Gastroesophageal sphincter (tissue), 4 donors: ENCODE data around the gene WWTR1. TPM values are rescaled to one million over a fixed set of nuclear protein-coding genes. Genes with fewer than 3 reads are reported as not detected.

Experiments
- ATAC-seq: fragments of 150-250 bp; one replicate; pipeline ENCODE4 v1.9.1; 2016; ENCODE audit warnings: mild to moderate bottlenecking, moderate library complexity
- H3K27ac ChIP-seq, 4 donors: fragments of 200-600 bp; sonication (generic) in 3 of 4; 1 replicate in 3 of 4; 2 replicates in 1 of 4; pipeline ENCODE4 v1.5.1; 2016 to 2019
- H3K27me3 ChIP-seq: fragments of 200-600 bp; sonication (generic); one replicate; pipeline ENCODE4 v1.5.1; 2019
- H3K36me3 ChIP-seq, 2 donors: fragments of 200-600 bp; sonication (generic); one replicate each; pipeline ENCODE4 v1.5.1; 2019; ENCODE audit warnings: control low read depth in 1 of 2
- H3K4me1 ChIP-seq, 3 donors: fragments of 200-600 bp; sonication (generic); 1 replicate in 2 of 3; 2 replicates in 1 of 3; pipeline ENCODE4 v1.5.1; 2016 to 2019; ENCODE audit warnings: control low read depth in 2 of 3
- H3K4me3 ChIP-seq, 2 donors: fragments of 200-600 bp; sonication (generic); one replicate each; pipeline ENCODE4 v1.5.1; 2019; ENCODE audit warnings: mild to moderate bottlenecking in 1 of 2, moderate library complexity in 1 of 2
- H3K9me3 ChIP-seq, 3 donors: fragments of 200-600 bp; sonication (generic); one replicate each; pipeline ENCODE4 v1.5.1; 2017 to 2019; ENCODE audit warnings: control low read depth in 2 of 3
- CTCF ChIP-seq, 4 experiments: fragments of 200-600 bp in 2 of 4; fragments of 450-650 bp in 2 of 4; sonication (generic) in 1 of 4; IDR thresholded peaks; one replicate each; pipeline ENCODE4 v1.5.1; 2017 to 2019; ENCODE audit warnings: antibody characterized with exemption in 4 of 4, mild to moderate bottlenecking in 2 of 4, moderate library complexity in 2 of 4
- EP300 ChIP-seq: sonication (generic); formaldehyde crosslinking; IDR thresholded peaks from one replicate; pipeline ENCODE4 v1.6.1; 2017; ENCODE audit warnings: antibody characterized with exemption, mild to moderate bottlenecking
- POLR2A ChIP-seq, 2 donors: fragments of 450-650 bp; IDR thresholded peaks; one replicate each; pipeline ENCODE4 v1.6.1; 2017; ENCODE audit warnings: antibody characterized with exemption in 2 of 2, mild to moderate bottlenecking in 2 of 2, moderate library complexity in 1 of 2
- POLR2AphosphoS5 ChIP-seq: sonication (generic); formaldehyde crosslinking; IDR thresholded peaks from one replicate; pipeline ENCODE4 v1.6.1; 2017; ENCODE audit warnings: antibody characterized with exemption
- WGBS, 2 donors: methylation state at CpG; one replicate each; pipeline ENCODE4 v1.1.5; 2018; ENCODE audit warnings: low coverage in 1 of 2; 5-methylcytosine and 5-hydroxymethylcytosine counted together
- total RNA-seq, 4 donors: library from RNA; depleted of rRNA; stranded (reverse); fragments of >200 nt; gene quantifications; one replicate each; pipeline ENCODE4 v1.1.0, GENCODE V29; 2016

Gene WWTR1
- total RNA-seq, 4 donors from 2014 or later = 239 to 482 (median 321) TPM

DNA sequence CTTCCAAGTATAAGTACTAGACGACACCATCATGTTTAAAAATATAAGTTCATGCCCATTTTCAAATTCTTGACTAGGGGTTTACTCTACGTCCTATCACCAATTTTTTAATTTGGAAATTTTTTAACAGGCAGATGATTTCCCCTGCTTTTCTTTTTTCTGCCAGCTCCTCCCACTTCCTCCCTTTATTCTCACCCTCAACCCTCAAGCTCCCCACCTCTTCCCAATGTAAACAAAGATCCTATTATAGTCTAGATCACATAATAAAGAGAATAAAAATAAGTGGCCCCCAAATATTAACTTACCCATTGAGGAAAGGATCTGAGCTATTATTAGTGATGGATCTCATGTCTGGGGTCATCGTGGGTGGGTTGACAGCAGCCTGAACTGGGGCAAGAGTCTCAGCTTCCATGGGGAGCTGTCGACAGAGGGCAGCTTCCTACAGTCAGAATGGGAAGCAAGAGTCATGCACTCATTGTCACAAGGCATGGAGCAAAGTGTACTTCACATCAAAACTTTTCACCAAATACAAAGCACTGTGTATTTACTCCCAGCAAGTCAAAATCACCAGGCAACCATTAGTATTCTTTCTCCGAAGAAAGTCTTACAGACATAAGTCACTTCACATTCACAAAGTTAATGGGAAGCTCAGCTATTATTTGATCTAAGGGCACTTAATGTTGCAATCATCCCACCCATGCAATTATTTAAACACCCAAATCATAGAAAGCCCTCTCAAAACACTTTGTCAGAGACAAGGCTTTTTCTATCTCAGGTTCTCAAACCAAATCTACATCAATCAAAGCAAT, 130.1 kb downstream of the WWTR1 start:
- Histone ChIP-seq H3K4me1 (peaks cover 7 to 73% (median 17%) of the 10 kb centered on the region in 3 donors), H3K27ac (peak overlapping the region; percentile 31 to 69 (median 62)), H3K9me3 (no peaks in the 10 kb centered on the region), H3K4me3 (no peak overlapping the region), H3K27me3 (no peaks in the 10 kb centered on the region), H3K36me3 (peaks cover 0 to 30% of the 10 kb centered on the region in 2 donors)
- TF ChIP-seq EP300 (no peak), CTCF (IDR thresholded peaks at IDR 0.05) (peak in 1 of 4 experiments; percentile 49)
- 40 to 57% methylated on average over 4 to 5 of the region's 5 CpGs for WGBS, 2 donors
- ATAC-seq = peak; percentile 50

DNA sequence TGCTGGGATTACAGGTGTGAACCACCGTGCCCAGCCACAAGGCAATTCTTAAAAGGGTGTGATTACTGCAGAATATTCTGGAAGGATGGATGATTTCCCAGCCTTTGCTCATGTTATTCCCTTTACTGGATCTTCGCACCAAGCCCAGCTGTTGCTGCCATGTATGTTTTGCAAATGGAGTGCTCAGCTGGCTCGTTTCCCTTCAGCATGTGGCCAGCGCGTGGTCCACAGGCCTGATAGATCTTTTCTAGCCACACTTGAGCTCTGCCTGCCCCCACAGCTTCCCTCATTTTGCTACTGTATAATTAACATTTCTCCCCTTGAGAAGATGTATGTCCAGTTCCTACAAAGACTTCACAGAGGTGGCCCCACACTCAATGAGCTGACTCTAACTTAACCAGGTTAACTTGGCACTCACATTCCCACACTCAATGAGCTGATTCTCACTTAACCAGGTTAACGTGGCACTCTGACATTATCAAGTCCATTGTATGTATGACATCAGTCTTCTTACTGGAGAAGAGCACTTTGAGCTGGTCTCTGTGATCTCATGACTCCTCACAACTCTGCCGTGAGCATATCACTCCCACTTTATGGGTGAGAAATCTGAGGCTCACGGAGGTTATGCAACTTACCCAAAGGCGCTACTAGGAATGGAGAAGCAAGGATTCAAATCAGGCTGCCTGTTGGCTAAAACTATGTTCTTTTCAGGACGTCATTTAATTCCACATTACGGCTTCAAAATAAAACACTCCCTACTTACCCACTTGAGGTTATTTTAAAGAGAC, 134.1 kb downstream of the WWTR1 start:
- no peaks in the 10 kb centered on the region for H3K27me3 ChIP-seq
- H3K4me1 ChIP-seq = peaks cover 4 to 42% (median 10%) of the 10 kb centered on the region in 3 donors
- TF ChIP-seq POLR2AphosphoS5 = no peak
- TF ChIP-seq POLR2A (IDR thresholded peaks at IDR 0.05) = no peak
- no peak for TF ChIP-seq EP300
- no peak for TF ChIP-seq CTCF (IDR thresholded peaks at IDR 0.05)
- H3K27ac ChIP-seq = no peak overlapping the region
- no peak for ATAC-seq
- H3K9me3 ChIP-seq = no peaks in the 10 kb centered on the region
- 76 to 85% methylated on average over 7 to 11 of the region's 11 CpGs for WGBS, 2 donors
- peaks cover 0 to 57% of the 10 kb centered on the region in 2 donors for H3K36me3 ChIP-seq
- H3K4me3 ChIP-seq = no peak overlapping the region

GRCh38 chr3:149519912-149520311, 137.9 kb downstream of the WWTR1 start:
- H3K9me3 ChIP-seq = no peaks in the 10 kb centered on the region
- H3K36me3 ChIP-seq = peaks cover 0 to 53% of the 10 kb centered on the region in 2 donors

GRCh38 chr3:149516920-149517319, 140.9 kb downstream of the WWTR1 start:
- Histone ChIP-seq H3K27ac (no peak overlapping the region), H3K4me3 (no peak overlapping the region), H3K27me3 (no peaks in the 10 kb centered on the region), H3K4me1 (peaks cover 0 to 36% (median 3%) of the 10 kb centered on the region in 3 donors), H3K9me3 (no peaks in the 10 kb centered on the region), H3K36me3 (peaks cover 0 to 33% of the 10 kb centered on the region in 2 donors)
- ATAC-seq = no peak
- TF ChIP-seq CTCF (IDR thresholded peaks at IDR 0.05) = peak in 1 of 4 experiments; percentile 6
- TF ChIP-seq POLR2A (IDR thresholded peaks at IDR 0.05) = no peak
- WGBS, 2 donors = 10 to 14% methylated on average over 1 of the region's 1 CpG

More at GRCh38 chr3:149519912-149520311, 137.9 kb downstream of the WWTR1 start:
- 85 to 92% methylated on average over 3 of the region's 3 CpGs for WGBS, 2 donors
- Histone ChIP-seq H3K27ac (no peak overlapping the region), H3K27me3 (no peaks in the 10 kb centered on the region), H3K4me3 (no peak overlapping the region), H3K4me1 (peaks cover 0 to 26% (median 3%) of the 10 kb centered on the region in 3 donors)
- no peak for ATAC-seq
- TF ChIP-seq POLR2A (IDR thresholded peaks at IDR 0.05) (no peak), CTCF (IDR thresholded peaks at IDR 0.05) (no peak), EP300 (no peak), POLR2AphosphoS5 (no peak)
